IMR-90 (cell line): Measurements from ENCODE around the gene SPPL3. TPM values are rescaled to one million over a fixed set of nuclear protein-coding genes. Genes with fewer than 3 reads are reported as not detected.

Source experiments
- ATAC-seq: fragments of 200-7000 bp; cut with Tn5 transposase; 2 replicates; pipeline ENCODE4 v1.9.1; 2020; ENCODE audit warnings: low read depth, mild to moderate bottlenecking, moderate library complexity
- BruUV-seq: library from RNA; stranded (reverse); fragments of 400-500 nt; replicated peaks from 2 replicates; lab custom pipeline; 2021; lab: Mats Ljungman, UMichigan
- CTCF ChIA-PET: fragments of 300-600 bp; formaldehyde crosslinking; extraction: SDS; loops from one replicate; lab custom pipeline; 2021; ENCODE audit warnings: antibody characterized with exemption; lab: Yijun Ruan, JAX
- POLR2A ChIA-PET: fragments of 300-600 bp; sonication (Branson Sonifier 250); formaldehyde crosslinking; loops from one replicate; lab custom pipeline; 2022; ENCODE audit warnings: antibody characterized with exemption; ENCODE audit not compliant: unreplicated experiment; lab: Charles Lee
- DNase-seq: peaks from one replicate; pipeline ENCODE4 v3.0.0; 2013
- H2AFZ ChIP-seq: replicated peaks from 2 replicates; pipeline ENCODE3; 2013; ENCODE audit warnings: low read length, mild to moderate bottlenecking; ENCODE audit not compliant: poor library complexity
- H2AK5ac ChIP-seq: 2 replicates; pipeline ENCODE4 v1.6.1; 2013; ENCODE audit warnings: low read depth, low read length, inconsistent platforms
- H2AK9ac ChIP-seq: replicated peaks from 2 replicates; pipeline ENCODE3; 2013; ENCODE audit warnings: mild to moderate bottlenecking, low read depth, low read length, moderate library complexity; ENCODE audit not compliant: poor library complexity
- H2BK120ac ChIP-seq: 2 replicates; pipeline ENCODE4 v1.6.1; 2013; ENCODE audit warnings: low read depth, low read length, inconsistent platforms
- H2BK15ac ChIP-seq: 3 replicates; pipeline ENCODE4 v1.6.1; 2013; ENCODE audit warnings: low read depth, low read length, inconsistent platforms
- H2BK20ac ChIP-seq: 2 replicates; pipeline ENCODE4 v1.6.1; 2013; ENCODE audit warnings: low read depth, mild to moderate bottlenecking, inconsistent platforms, low read length, moderate library complexity
- H2BK5ac ChIP-seq: 2 replicates; pipeline ENCODE4 v1.6.1; 2013; ENCODE audit warnings: mild to moderate bottlenecking, low read depth, low read length, inconsistent platforms; ENCODE audit not compliant: poor library complexity, severe bottlenecking
- H3K14ac ChIP-seq: replicated peaks from 2 replicates; pipeline ENCODE4 v1.6.1; 2013; ENCODE audit warnings: low read depth, low read length, inconsistent platforms
- H3K18ac ChIP-seq: 2 replicates; pipeline ENCODE4 v1.6.1; 2013; ENCODE audit warnings: low read depth, low read length, control low read depth
- H3K23ac ChIP-seq: 2 replicates; pipeline ENCODE4 v1.6.1; 2013; ENCODE audit warnings: low read depth, low read length, inconsistent platforms
- H3K27ac ChIP-seq: 2 replicates; pipeline ENCODE4 v1.5.1; 2013; ENCODE audit warnings: mild to moderate bottlenecking, control low read depth, low read length; ENCODE audit not compliant: insufficient read depth
- H3K27me3 ChIP-seq: 2 replicates; pipeline ENCODE4 v1.6.1; 2013; ENCODE audit warnings: low read length; ENCODE audit not compliant: control insufficient read depth, insufficient read depth
- H3K36me3 ChIP-seq: 2 replicates; pipeline ENCODE4 v1.6.1; 2013; ENCODE audit warnings: low read length, mixed read lengths; ENCODE audit not compliant: control insufficient read depth, insufficient read depth
- H3K4ac ChIP-seq: 2 replicates; pipeline ENCODE4 v1.6.1; 2013; ENCODE audit warnings: low read depth, low read length, inconsistent platforms
- H3K4me1 ChIP-seq: 2 replicates; pipeline ENCODE4 v1.6.1; 2013; ENCODE audit warnings: low read length, mixed read lengths; ENCODE audit not compliant: control insufficient read depth, insufficient read depth
- H3K4me2 ChIP-seq: 2 replicates; pipeline ENCODE4 v1.6.1; 2013; ENCODE audit warnings: low read depth, mild to moderate bottlenecking, control low read depth, low read length, moderate library complexity
- H3K4me3 ChIP-seq: 2 replicates; pipeline ENCODE4 v1.5.1; 2013; ENCODE audit warnings: low read depth, mild to moderate bottlenecking, control low read depth, low read length, moderate library complexity; ENCODE audit not compliant: insufficient read depth
- H3K56ac ChIP-seq: 2 replicates; pipeline ENCODE4 v1.6.1; 2013; ENCODE audit warnings: low read length, inconsistent platforms; ENCODE audit not compliant: insufficient read depth; ENCODE audit errors: extremely low read depth
- H3K79me1 ChIP-seq, 2 experiments: 2 replicates each; pipeline ENCODE4 v1.6.1; 2013; ENCODE audit warnings: low read length in 2 of 2, inconsistent platforms in 1 of 2, low read depth in 1 of 2
- H3K9ac ChIP-seq: 2 replicates; pipeline ENCODE4 v1.6.1; 2013; ENCODE audit warnings: low read depth, low read length, control low read depth
- H3K9me1 ChIP-seq: 2 replicates; pipeline ENCODE4 v1.6.1; 2013; ENCODE audit warnings: low read length, inconsistent platforms; ENCODE audit not compliant: insufficient read depth
- H3K9me3 ChIP-seq: 2 replicates; pipeline ENCODE4 v1.6.1; 2013; ENCODE audit warnings: low read length; ENCODE audit not compliant: control insufficient read depth, insufficient read depth
- H4K20me1 ChIP-seq: 2 replicates; pipeline ENCODE4 v1.6.1; 2013; ENCODE audit warnings: low read length, inconsistent platforms; ENCODE audit not compliant: insufficient read depth
- H4K5ac ChIP-seq: 2 replicates; pipeline ENCODE4 v1.6.1; 2013; ENCODE audit warnings: mild to moderate bottlenecking, low read depth, low read length, control low read depth
- H4K8ac ChIP-seq, 2 experiments: 2 replicates each; pipeline ENCODE4 v1.6.1; 2013; ENCODE audit warnings: low read depth in 2 of 2, low read length in 2 of 2, control low read depth in 1 of 2, inconsistent platforms in 1 of 2
- H4K91ac ChIP-seq: 2 replicates; pipeline ENCODE4 v1.6.1; 2013; ENCODE audit warnings: low read depth, low read length, inconsistent platforms; ENCODE audit not compliant: insufficient read depth
- BHLHE40 ChIP-seq: fragments of 150-350 bp; IDR thresholded peaks from 2 replicates; pipeline ENCODE4 v1.6.1; 2016; ENCODE audit warnings: mild to moderate bottlenecking, low read depth, low read length
- CEBPB ChIP-seq: IDR thresholded peaks from 2 replicates; pipeline ENCODE4 v1.6.1; 2012; ENCODE audit warnings: low read depth, low read length, improper control_type of control experiment
- CHD1 ChIP-seq: IDR thresholded peaks from 2 replicates; pipeline ENCODE4 v1.6.1; 2012; ENCODE audit warnings: low read depth, low read length, improper control_type of control experiment
- FOS ChIP-seq: fragments of 150-350 bp; IDR thresholded peaks from 2 replicates; pipeline ENCODE4 v1.6.1; 2016; ENCODE audit warnings: low read depth, low read length
- MAFK ChIP-seq: IDR thresholded peaks from 2 replicates; pipeline ENCODE4 v1.6.1; 2012; ENCODE audit warnings: low read depth, low read length, improper control_type of control experiment
- MAZ ChIP-seq: IDR thresholded peaks from 2 replicates; pipeline ENCODE4 v1.6.1; 2012; ENCODE audit warnings: low read depth, mild to moderate bottlenecking, low read length, improper control_type of control experiment, moderate library complexity, borderline replicate concordance
- MXI1 ChIP-seq: IDR thresholded peaks from 2 replicates; pipeline ENCODE4 v1.6.1; 2012; ENCODE audit warnings: low read depth, mild to moderate bottlenecking, low read length, moderate library complexity, borderline replicate concordance
- NFE2L2 ChIP-seq: fragments of 150-350 bp; IDR thresholded peaks from 2 replicates; pipeline ENCODE4 v1.6.1; 2016; ENCODE audit warnings: low read depth, mild to moderate bottlenecking, low read length
- POLR2A ChIP-seq: IDR thresholded peaks from 2 replicates; pipeline ENCODE4 v1.6.1; 2012; ENCODE audit warnings: mild to moderate bottlenecking, low read depth, low read length
- RAD21 ChIP-seq: IDR thresholded peaks from 2 replicates; pipeline ENCODE4 v1.6.1; 2012; ENCODE audit warnings: low read length, improper control_type of control experiment
- RCOR1 ChIP-seq: IDR thresholded peaks from 2 replicates; pipeline ENCODE4 v1.6.1; 2012; ENCODE audit warnings: mild to moderate bottlenecking, low read length, improper control_type of control experiment; ENCODE audit not compliant: insufficient replicate concordance
- RFX5 ChIP-seq: IDR thresholded peaks from 2 replicates; pipeline ENCODE4 v1.8.0; 2012; ENCODE audit warnings: low read depth, mild to moderate bottlenecking, low read length, moderate library complexity
- SMC3 ChIP-seq: fragments of 150-350 bp; IDR thresholded peaks from 2 replicates; pipeline ENCODE4 v1.6.1; 2016; ENCODE audit warnings: low read depth, mild to moderate bottlenecking, antibody characterized with exemption, low read length, moderate library complexity
- WGBS, 2 experiments: methylation state at CpG; one replicate each; pipeline versions ENCODE4 v1.1.5 to v1.1.7; 2013; ENCODE audit warnings: missing lambda C conversion rate in 2 of 2; ENCODE audit not compliant: insufficient read length in 1 of 2; ENCODE audit errors: extremely low coverage in 2 of 2; 5-methylcytosine and 5-hydroxymethylcytosine counted together
- dilution Hi-C: fragments of 300-500 bp; cut with HindIII; formaldehyde crosslinking; loops from one replicate; pipeline ENCODE4 v1.14.3; 2018; ENCODE audit warnings: low sequenced_read_pairs; ENCODE audit not compliant: unreplicated experiment
- in situ Hi-C: fragments of 300-500 bp; cut with MboI; formaldehyde crosslinking; loops from 3 replicates; pipeline ENCODE4 v1.14.3; 2019; ENCODE audit warnings: low sequenced_read_pairs, inconsistent platforms, mixed read lengths
- intact Hi-C: fragments of 100-400 bp; cut with micrococcal nuclease; formaldehyde crosslinking; loops from 2 replicates; pipeline ENCODE4 v1.10.0; 2022
- polyA plus RNA-seq, 3 experiments: library from polyadenylated mRNA; depleted of rRNA; stranded (reverse); fragments of >200 nt; gene quantifications; 2 replicates each; pipeline ENCODE4 v1.2.3, GENCODE V29; 2012; ENCODE audit warnings: low replicate concordance in 1 of 3
- total RNA-seq: library from RNA; depleted of rRNA; stranded (reverse); fragments of >200 nt; gene quantifications from 2 replicates; pipeline ENCODE4 v1.2.3, GENCODE V29; 2012
- TF ChIP-seq, protein P1 (sequence below): conservative IDR thresholded peaks from 2 replicates; pipeline ENCODE4 v1.5.1; 2012; ENCODE audit warnings: mild to moderate bottlenecking, low read depth, low read length, improper control_type of control experiment
- TF ChIP-seq, protein P2 (sequence below): fragments of 150-350 bp; IDR thresholded peaks from 2 replicates; pipeline ENCODE4 v1.6.1; 2016; ENCODE audit warnings: low read depth, mild to moderate bottlenecking, low read length, moderate library complexity, borderline replicate concordance
- TF ChIP-seq, protein P3 (sequence below): fragments of 150-350 bp; IDR thresholded peaks from 2 replicates; pipeline ENCODE4 v1.6.1; 2017; ENCODE audit warnings: mild to moderate bottlenecking, antibody characterized with exemption, low read length, low read depth

The SPPL3 gene
- total and polyA plus RNA-seq, 2 of the 4 experiments (the other 2 are of a cell fraction) = 1.6 to 18.0 TPM

DNA sequence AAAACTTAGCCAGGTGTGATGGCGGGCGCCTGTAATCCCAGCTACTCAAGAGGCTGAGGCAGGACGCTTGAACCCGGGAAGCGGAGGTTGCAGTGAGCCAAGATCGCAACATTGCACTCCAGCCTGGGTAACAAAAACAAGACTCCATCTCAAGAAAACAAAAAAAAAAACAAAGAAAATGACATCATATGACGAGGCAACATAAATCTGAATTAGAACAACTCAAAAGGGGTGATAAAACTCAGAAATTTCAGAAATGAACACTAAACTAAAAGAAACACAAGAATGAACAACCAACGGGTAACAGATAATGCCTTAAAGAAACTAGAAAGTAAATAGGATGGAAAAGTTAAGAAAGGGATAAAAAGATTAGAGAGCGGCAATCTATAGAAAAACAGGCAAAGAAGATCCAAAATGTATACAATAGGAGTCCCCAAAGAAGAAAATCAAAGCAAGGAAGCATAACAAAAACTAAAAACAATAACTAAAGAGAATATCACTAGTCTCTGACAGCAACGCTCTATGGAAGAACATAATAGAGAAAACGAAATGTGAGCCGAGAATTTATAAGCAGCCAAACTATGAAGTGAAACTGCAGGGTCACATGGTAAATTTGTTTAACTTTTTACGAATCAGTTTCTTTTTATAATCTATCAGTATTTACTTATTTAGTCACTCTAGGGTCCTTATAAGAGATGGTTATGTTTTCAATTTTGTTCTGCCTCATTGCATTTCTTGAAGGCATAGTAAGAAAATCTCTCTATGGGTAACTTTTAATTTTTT, 45.7 kb downstream of the SPPL3 start:
- Histone ChIP-seq H3K23ac (no peak overlapping the region), H2AK9ac (no peak overlapping the region), H3K4me3 (no peak overlapping the region), H4K8ac (no peak overlapping the region), H3K4me1 (peaks cover 4% of the 10 kb centered on the region), H3K36me3 (no peaks in the 10 kb centered on the region), H2BK20ac (no peak overlapping the region), H3K4me2 (no peak overlapping the region), H2BK15ac (no peak overlapping the region), H3K56ac (no peak overlapping the region), H2AK5ac (no peak overlapping the region), H3K79me1 (peaks cover 34 to 57% of the 10 kb centered on the region in 2 experiments), H3K4ac (no peak overlapping the region), H3K9me3 (peaks cover 2% of the 10 kb centered on the region; the same call in 1 of the 2 replicates), H4K5ac (no peak overlapping the region), H2BK120ac (no peak overlapping the region), H4K20me1 (peaks cover 40% of the 10 kb centered on the region), H2AFZ (no peak overlapping the region), H3K18ac (no peak overlapping the region), H4K91ac (no peak overlapping the region), H3K27me3 (no peaks in the 10 kb centered on the region), H2BK5ac (no peak overlapping the region), H3K9ac (no peak overlapping the region), H3K27ac (no peak overlapping the region), H3K9me1 (no peaks in the 10 kb centered on the region; the same call in none of the 2 replicates), H3K14ac (no peak overlapping the region)
- intact Hi-C loops (no loop called here), dilution Hi-C loops (no loop called here), in situ Hi-C loops (no loop called here)
- no peak for TF ChIP-seq POLR2A
- TF ChIP-seq NFE2L2 = no peak
- TF ChIP-seq, protein P1, sequence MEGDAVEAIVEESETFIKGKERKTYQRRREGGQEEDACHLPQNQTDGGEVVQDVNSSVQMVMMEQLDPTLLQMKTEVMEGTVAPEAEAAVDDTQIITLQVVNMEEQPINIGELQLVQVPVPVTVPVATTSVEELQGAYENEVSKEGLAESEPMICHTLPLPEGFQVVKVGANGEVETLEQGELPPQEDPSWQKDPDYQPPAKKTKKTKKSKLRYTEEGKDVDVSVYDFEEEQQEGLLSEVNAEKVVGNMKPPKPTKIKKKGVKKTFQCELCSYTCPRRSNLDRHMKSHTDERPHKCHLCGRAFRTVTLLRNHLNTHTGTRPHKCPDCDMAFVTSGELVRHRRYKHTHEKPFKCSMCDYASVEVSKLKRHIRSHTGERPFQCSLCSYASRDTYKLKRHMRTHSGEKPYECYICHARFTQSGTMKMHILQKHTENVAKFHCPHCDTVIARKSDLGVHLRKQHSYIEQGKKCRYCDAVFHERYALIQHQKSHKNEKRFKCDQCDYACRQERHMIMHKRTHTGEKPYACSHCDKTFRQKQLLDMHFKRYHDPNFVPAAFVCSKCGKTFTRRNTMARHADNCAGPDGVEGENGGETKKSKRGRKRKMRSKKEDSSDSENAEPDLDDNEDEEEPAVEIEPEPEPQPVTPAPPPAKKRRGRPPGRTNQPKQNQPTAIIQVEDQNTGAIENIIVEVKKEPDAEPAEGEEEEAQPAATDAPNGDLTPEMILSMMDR = no peak
- no peak for TF ChIP-seq RAD21
- TF ChIP-seq, protein P2, sequence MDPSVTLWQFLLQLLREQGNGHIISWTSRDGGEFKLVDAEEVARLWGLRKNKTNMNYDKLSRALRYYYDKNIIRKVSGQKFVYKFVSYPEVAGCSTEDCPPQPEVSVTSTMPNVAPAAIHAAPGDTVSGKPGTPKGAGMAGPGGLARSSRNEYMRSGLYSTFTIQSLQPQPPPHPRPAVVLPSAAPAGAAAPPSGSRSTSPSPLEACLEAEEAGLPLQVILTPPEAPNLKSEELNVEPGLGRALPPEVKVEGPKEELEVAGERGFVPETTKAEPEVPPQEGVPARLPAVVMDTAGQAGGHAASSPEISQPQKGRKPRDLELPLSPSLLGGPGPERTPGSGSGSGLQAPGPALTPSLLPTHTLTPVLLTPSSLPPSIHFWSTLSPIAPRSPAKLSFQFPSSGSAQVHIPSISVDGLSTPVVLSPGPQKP = no peak
- no peak for TF ChIP-seq BHLHE40
- no peak for TF ChIP-seq FOS
- no peak for TF ChIP-seq CEBPB
- no peak for TF ChIP-seq RFX5
- TF ChIP-seq MAFK = no peak
- TF ChIP-seq MAZ = no peak
- no peak for TF ChIP-seq CHD1
- no peak for TF ChIP-seq SMC3
- no peak for TF ChIP-seq MXI1
- TF ChIP-seq, protein P3, sequence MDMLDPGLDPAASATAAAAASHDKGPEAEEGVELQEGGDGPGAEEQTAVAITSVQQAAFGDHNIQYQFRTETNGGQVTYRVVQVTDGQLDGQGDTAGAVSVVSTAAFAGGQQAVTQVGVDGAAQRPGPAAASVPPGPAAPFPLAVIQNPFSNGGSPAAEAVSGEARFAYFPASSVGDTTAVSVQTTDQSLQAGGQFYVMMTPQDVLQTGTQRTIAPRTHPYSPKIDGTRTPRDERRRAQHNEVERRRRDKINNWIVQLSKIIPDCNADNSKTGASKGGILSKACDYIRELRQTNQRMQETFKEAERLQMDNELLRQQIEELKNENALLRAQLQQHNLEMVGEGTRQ = no peak
- no peak for TF ChIP-seq RCOR1
- WGBS, 2 experiments = no CpG with 5 or more reads among the region's 13 CpGs
- DNase-seq (no peak), ATAC-seq (no peak)
- ChIA-PET POLR2A (no interaction called here), CTCF (no interaction called here)
- BruUV-seq = no TSS peak
